GM13977 (cell line): ENCODE results near the gene C1orf115.

Experiments used
- DNase-seq: peaks from one replicate; pipeline ENCODE4 v3.0.0; 2012; ENCODE audit warnings: low spot score
- in situ Hi-C: fragments of 300-500 bp; cut with MboI; formaldehyde crosslinking; loops from one replicate; pipeline ENCODE4 v1.12.0; 2022; ENCODE audit warnings: low sequenced_read_pairs, low pct_unique_long_range_greater_than_20kb, mixed read lengths, inconsistent platforms; ENCODE audit not compliant: unreplicated experiment
- TF ChIP-seq, protein P1 (sequence below): IDR thresholded peaks from 2 replicates; pipeline ENCODE4 v1.5.1; 2012; ENCODE audit warnings: mild to moderate bottlenecking, control low read depth; ENCODE audit not compliant: insufficient read depth; ENCODE audit errors: extremely low read depth, missing control alignments

The C1orf115 gene, protein sequence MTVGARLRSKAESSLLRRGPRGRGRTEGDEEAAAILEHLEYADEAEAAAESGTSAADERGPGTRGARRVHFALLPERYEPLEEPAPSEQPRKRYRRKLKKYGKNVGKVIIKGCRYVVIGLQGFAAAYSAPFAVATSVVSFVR

DNA sequence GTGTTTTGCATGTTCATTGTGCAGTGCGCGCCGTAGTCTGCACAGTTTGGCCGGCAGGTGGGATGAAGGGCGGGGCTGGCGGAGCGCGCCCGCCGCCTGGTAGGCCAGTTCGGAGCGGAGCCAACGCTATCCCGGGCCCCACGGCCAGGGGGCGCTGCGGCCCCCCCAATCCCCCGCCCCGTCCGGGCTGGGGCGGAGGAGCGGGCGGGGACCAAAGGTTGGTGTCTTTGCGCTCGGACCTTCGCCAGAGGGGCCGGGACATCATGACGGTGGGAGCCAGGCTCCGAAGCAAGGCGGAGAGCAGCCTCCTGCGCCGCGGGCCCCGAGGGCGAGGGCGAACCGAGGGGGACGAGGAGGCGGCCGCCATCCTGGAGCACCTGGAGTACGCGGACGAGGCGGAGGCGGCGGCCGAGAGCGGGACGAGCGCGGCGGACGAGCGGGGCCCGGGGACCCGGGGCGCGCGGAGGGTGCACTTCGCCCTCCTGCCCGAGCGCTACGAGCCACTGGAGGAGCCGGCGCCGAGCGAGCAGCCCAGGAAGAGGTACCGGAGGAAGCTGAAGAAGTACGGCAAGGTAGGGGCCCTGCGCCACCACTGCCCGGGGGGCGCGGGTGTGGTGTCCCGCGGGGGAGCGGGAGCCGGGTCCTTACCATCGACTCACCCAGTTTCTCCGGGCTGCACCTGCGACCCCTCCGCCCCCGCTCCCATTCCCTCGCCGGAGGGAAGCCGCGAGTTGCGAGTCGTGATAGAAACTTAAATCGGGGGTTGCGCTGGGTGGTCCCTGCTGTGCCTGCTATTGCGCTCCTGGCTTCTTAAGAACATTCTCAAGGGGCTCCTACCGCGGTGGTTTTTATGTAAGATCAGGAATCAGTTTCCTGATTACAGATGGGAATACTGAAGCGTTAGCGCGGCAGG, at the start of gene C1orf115:
C1orf115 (plus strand) TSS at position 224 of the 913 bp plus-strand sequence; CDS start at position 264, 40 bp downstream.
- in situ Hi-C loops: no loop called here
- TF ChIP-seq, protein P1, sequence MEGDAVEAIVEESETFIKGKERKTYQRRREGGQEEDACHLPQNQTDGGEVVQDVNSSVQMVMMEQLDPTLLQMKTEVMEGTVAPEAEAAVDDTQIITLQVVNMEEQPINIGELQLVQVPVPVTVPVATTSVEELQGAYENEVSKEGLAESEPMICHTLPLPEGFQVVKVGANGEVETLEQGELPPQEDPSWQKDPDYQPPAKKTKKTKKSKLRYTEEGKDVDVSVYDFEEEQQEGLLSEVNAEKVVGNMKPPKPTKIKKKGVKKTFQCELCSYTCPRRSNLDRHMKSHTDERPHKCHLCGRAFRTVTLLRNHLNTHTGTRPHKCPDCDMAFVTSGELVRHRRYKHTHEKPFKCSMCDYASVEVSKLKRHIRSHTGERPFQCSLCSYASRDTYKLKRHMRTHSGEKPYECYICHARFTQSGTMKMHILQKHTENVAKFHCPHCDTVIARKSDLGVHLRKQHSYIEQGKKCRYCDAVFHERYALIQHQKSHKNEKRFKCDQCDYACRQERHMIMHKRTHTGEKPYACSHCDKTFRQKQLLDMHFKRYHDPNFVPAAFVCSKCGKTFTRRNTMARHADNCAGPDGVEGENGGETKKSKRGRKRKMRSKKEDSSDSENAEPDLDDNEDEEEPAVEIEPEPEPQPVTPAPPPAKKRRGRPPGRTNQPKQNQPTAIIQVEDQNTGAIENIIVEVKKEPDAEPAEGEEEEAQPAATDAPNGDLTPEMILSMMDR: peak; percentile 78
- DNase-seq: peak; percentile 94

DNA sequence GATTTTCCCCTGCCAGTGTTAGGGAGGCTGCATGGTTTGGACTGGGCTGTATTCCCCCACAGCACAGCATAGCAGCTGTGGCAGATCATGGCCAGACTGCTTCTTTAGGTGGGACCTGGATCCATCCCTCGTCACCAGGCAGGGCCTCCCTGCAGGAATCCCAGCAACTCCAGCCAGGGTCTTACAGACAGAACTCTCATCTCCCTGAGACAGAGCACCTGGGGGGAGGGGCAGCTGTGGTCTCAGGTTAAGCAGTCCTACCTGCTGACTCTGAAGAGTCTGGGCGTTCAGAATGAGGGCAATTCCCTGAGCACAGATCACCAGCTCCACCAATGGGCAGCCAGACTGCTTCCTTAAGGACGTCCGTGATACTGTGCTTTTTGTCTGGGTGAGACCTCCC, 47.9 kb upstream of the C1orf115 start:
- DNase-seq: no peak
- in situ Hi-C loops: no loop called here
- TF ChIP-seq, protein P1: no peak

DNA sequence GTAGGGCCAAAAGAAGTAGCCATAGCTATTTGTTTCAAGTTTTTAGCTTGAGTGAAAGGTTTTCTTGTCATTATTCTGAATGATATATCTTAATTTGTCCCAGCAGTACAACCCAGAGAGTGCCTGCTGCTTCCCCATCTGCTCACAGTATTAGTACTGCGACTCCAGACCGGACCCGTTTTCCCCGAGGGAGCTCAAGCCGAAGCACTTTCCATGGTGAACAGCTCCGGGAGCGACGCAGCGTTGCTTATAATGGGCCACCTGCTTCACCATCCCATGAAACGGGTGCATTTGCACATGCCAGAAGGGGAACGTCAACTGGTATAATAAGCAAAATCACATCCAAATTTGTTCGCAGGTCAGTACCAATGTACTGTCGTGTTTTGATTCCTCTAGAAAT, 37.2 kb upstream of the C1orf115 start:
- TF ChIP-seq, protein P1: no peak
- in situ Hi-C loops: no loop called here
- no peak for DNase-seq

DNA sequence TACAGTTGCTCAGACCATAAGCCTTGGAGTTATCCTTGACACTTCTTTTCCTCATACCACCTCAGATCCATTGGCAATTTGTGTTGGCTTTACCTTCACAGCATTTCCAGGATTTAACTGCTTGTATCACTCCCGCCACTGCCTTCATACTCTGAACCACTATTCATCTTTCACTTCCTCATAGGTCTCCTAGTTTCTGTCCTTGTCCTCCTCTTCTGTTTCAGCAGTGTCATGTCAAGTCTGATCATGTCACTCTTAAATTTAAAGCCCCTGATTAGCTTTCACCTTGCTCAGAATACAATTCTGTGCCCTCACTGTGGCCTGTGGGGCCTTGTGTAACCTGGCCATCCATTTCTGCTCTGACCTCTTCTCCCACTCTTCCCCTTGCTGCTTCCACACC, 34.7 kb upstream of the C1orf115 start:
- peak; percentile 41 for DNase-seq
- in situ Hi-C loops: no loop called here
- TF ChIP-seq, protein P1: no peak

DNA sequence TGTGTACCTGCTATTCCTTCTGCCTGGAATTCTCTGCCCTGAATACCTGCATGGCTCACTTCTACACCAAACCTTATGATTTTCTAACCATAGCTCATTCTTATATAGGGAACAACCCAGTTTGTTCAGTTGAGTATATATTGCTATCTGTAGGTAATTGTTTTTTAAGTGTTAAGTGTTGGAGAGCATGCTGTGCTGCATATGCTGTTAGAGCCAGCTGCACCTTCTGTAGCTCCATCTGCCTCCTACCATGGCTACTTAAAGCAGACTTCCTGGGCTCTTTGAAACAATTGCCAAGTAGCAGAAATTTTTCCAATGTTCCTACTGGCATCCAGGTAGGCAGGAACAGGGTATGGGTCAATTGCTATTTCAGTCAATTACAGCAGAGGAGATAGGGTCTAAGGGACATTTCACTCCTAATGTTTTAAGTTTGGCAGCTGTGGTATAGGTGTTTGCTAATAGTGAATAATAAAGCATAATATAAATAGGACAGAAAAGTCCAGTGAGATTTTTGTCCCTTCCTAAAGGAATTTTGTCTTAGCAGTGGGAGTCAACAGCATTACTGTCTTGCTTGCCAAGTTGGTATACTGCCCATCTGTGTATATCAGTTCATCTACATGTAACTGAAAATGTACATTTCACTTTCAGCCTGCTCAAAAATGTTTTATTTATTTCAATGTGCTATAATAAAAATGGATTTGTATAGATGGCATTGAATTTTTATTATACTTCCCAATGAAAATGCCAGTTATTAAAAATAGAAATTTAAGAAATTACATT, 34.0 kb upstream of the C1orf115 start:
- TF ChIP-seq, protein P1: no peak
- in situ Hi-C loops: no loop called here
- DNase-seq: no peak

DNA sequence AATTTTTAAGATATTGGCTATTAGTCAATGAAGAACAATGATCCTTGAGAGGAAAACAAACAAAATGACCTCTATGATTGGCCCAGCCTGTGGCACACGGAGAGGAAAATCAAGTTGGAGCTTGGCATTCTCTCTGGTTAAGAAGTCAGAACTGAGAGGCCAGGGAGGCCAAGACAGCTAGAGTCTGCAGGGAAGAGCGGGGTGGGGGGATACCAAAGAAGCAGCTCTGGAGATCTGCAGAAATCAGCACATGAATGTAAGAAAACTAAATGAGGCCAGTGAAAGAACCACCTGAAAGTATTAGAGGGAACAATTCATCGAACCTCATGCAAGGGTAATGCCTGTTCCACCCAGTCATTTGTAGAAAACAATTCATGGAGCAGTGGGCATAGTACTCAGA, 23.8 kb upstream of the C1orf115 start:
- TF ChIP-seq, protein P1: no peak
- DNase-seq: no peak
- in situ Hi-C loops: no loop called here
